ENCODE results near the gene MROH2A.

DNA sequence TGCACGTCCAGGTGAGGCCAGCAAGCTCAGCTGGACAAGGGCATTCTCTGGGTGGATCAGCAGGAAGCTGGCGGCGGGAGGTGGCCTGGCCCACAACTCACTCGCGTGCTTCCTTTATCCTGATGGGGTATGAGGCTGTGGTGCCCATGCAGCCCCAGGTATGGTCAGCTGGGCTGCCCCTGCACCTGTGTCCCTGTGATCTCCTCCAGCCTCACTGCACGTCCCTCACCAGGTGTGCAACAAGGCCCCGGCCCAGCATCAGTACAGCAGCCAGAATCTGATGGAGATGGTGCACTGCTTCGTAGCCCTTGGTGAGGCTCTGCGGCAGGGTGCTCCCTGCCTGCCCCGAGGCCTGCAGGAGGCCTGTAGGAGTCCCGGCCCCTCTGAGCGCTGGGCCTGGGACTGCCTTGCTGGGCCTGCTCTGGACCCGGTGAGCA lies 17.6 kb downstream of the MROH2A start:
- no peak for TF ChIP-seq CTCF (conservative IDR thresholded peaks at IDR 0.05; ENCODE audit: low read length)
- no peak for TF ChIP-seq EZH2phosphoT487 (IDR thresholded peaks at IDR 0.05; ENCODE audit: borderline replicate concordance)
